Neural crest cell (in vitro differentiated cells): ENCODE measurements around the gene SH3RF2. TPM values are rescaled to one million over a fixed set of nuclear protein-coding genes. Genes with fewer than 3 reads are reported as not detected.

Source experiments
- DNase-seq: peaks from one replicate; pipeline ENCODE4 v3.0.0; 2021; ENCODE audit warnings: low read depth, mixed read lengths, low spot score
- H3K27ac Mint-ChIP-seq: one replicate; pipeline ENCODE4 v1.8.0; 2021; ENCODE audit warnings: mild to moderate bottlenecking, mixed read lengths; ENCODE audit not compliant: unreplicated experiment
- H3K27me3 Mint-ChIP-seq: 2 replicates; pipeline ENCODE4 v1.8.0; 2021; ENCODE audit warnings: low read depth, mild to moderate bottlenecking, mixed read lengths
- H3K36me3 Mint-ChIP-seq: 2 replicates; pipeline ENCODE4 v1.8.0; 2021; ENCODE audit warnings: low read depth, mild to moderate bottlenecking, mixed read lengths
- H3K4me1 Mint-ChIP-seq: 2 replicates; pipeline ENCODE4 v1.8.0; 2021; ENCODE audit warnings: mixed read lengths
- H3K4me3 Mint-ChIP-seq: one replicate; pipeline ENCODE4 v1.8.0; 2021; ENCODE audit warnings: mild to moderate bottlenecking, mixed read lengths
- H3K9me3 Mint-ChIP-seq: 2 replicates; pipeline ENCODE4 v1.8.0; 2021; ENCODE audit warnings: mixed read lengths
- CTCF ChIP-seq: fragments of 200-600 bp; sonication (generic); conservative IDR thresholded peaks from 2 replicates; pipeline ENCODE4 v1.5.0; 2021; ENCODE audit warnings: antibody characterized with exemption, mild to moderate bottlenecking
- total RNA-seq: library from RNA; stranded (reverse); gene quantifications from 2 replicates; pipeline ENCODE4 v1.2.1, GENCODE V29; 2021

SH3RF2 gene
- total RNA-seq, 1 donor from 2014 or later, result 0.72 TPM

- TF ChIP-seq CTCF, result no peak
- H3K27ac Mint-ChIP-seq, result no peak overlapping the region
- no peak for DNase-seq
- no peak overlapping the region for H3K4me3 Mint-ChIP-seq
- no peaks in the 10 kb centered on the region for H3K36me3 Mint-ChIP-seq
- no peaks in the 10 kb centered on the region for H3K9me3 Mint-ChIP-seq
- H3K27me3 Mint-ChIP-seq, result no peaks in the 10 kb centered on the region
- H3K4me1 Mint-ChIP-seq, result no peaks in the 10 kb centered on the region
These were observed 98.2 kb downstream of the SH3RF2 start for GRCh38 chr5:146034605-146035004.

GRCh38 chr5:146039420-146039819, 103.0 kb downstream of the SH3RF2 start:
- Mint-ChIP-seq H3K27me3 (no peaks in the 10 kb centered on the region), H3K4me3 (no peak overlapping the region), H3K9me3 (no peaks in the 10 kb centered on the region), H3K36me3 (no peaks in the 10 kb centered on the region), H3K4me1 (no peaks in the 10 kb centered on the region), H3K27ac (no peak overlapping the region)
- DNase-seq, result no peak
- TF ChIP-seq CTCF, result no peak

- Mint-ChIP-seq H3K36me3 (no peaks in the 10 kb centered on the region), H3K4me3 (no peak overlapping the region), H3K27me3 (no peaks in the 10 kb centered on the region), H3K9me3 (no peaks in the 10 kb centered on the region), H3K4me1 (no peaks in the 10 kb centered on the region), H3K27ac (no peak overlapping the region)
- no peak for TF ChIP-seq CTCF
- DNase-seq, result no peak
These were observed 104.1 kb downstream of the SH3RF2 start for GRCh38 chr5:146040527-146040926.

GRCh38 chr5:146041180-146041789, 104.9 kb downstream of the SH3RF2 start:
- no peak overlapping the region for H3K4me3 Mint-ChIP-seq
- H3K9me3 Mint-ChIP-seq, result no peaks in the 10 kb centered on the region
- H3K27me3 Mint-ChIP-seq, result no peaks in the 10 kb centered on the region

GRCh38 chr5:146042628-146043279, 106.4 kb downstream of the SH3RF2 start:
- no peak for TF ChIP-seq CTCF
- Mint-ChIP-seq H3K4me3 (no peak overlapping the region), H3K9me3 (no peaks in the 10 kb centered on the region), H3K27ac (no peak overlapping the region), H3K27me3 (no peaks in the 10 kb centered on the region), H3K36me3 (no peaks in the 10 kb centered on the region), H3K4me1 (no peaks in the 10 kb centered on the region)
- no peak for DNase-seq

More at GRCh38 chr5:146041180-146041789, 104.9 kb downstream of the SH3RF2 start:
- H3K27ac Mint-ChIP-seq, result no peak overlapping the region
- no peak for DNase-seq
- H3K4me1 Mint-ChIP-seq, result no peaks in the 10 kb centered on the region
- TF ChIP-seq CTCF, result peak; percentile 64
- no peaks in the 10 kb centered on the region for H3K36me3 Mint-ChIP-seq
